H9 (cell line): ENCODE measurements around the gene TTC7B. TPM values are rescaled to one million over a fixed set of nuclear protein-coding genes. Genes with fewer than 3 reads are reported as not detected.

Experiments used
- DNase-seq: peaks from one replicate; pipeline ENCODE4 v3.0.0-alpha.2; 2017
- H2AFZ ChIP-seq: one replicate; pipeline ENCODE4 v1.6.1; 2013; ENCODE audit warnings: mild to moderate bottlenecking, low read length, control low read depth, moderate library complexity
- H2AK5ac ChIP-seq: 2 replicates; pipeline ENCODE4 v1.6.1; 2013; ENCODE audit warnings: low read length, control low read depth, mixed read lengths; ENCODE audit not compliant: insufficient read length
- H2BK120ac ChIP-seq: one replicate; pipeline ENCODE4 v1.6.1; 2013; ENCODE audit warnings: low read depth, mild to moderate bottlenecking, low read length, control low read depth, inconsistent platforms; ENCODE audit not compliant: poor library complexity, severe bottlenecking
- H2BK12ac ChIP-seq: 2 replicates; pipeline ENCODE4 v1.6.1; 2013; ENCODE audit warnings: low read length, control low read depth, mixed read lengths, low read depth; ENCODE audit not compliant: insufficient read length
- H2BK15ac ChIP-seq: 2 replicates; pipeline ENCODE4 v1.6.1; 2013; ENCODE audit warnings: low read depth, low read length, control low read depth
- H2BK20ac ChIP-seq: one replicate; pipeline ENCODE4 v1.6.1; 2013; ENCODE audit warnings: low read depth, mild to moderate bottlenecking, low read length, control low read depth, inconsistent platforms; ENCODE audit not compliant: poor library complexity, severe bottlenecking
- H2BK5ac ChIP-seq: 2 replicates; pipeline ENCODE4 v1.6.1; 2013; ENCODE audit warnings: low read length, control low read depth, mixed read lengths; ENCODE audit not compliant: insufficient read length
- H3K14ac ChIP-seq: 2 replicates; pipeline ENCODE4 v1.6.1; 2013; ENCODE audit warnings: low read length, control low read depth; ENCODE audit not compliant: insufficient read depth
- H3K18ac ChIP-seq: 2 replicates; pipeline ENCODE4 v1.6.1; 2013; ENCODE audit warnings: low read depth, mild to moderate bottlenecking, mixed read lengths, low read length, control low read depth; ENCODE audit not compliant: insufficient read length
- H3K23ac ChIP-seq: 2 replicates; pipeline ENCODE4 v1.6.1; 2013; ENCODE audit warnings: low read length, control low read depth, mixed read lengths, low read depth; ENCODE audit not compliant: insufficient read length
- H3K23me2 ChIP-seq: 2 replicates; pipeline ENCODE4 v1.6.1; 2013; ENCODE audit warnings: low read depth, mild to moderate bottlenecking, mixed read lengths, low read length, control low read depth; ENCODE audit not compliant: insufficient read length, poor library complexity, severe bottlenecking
- H3K27ac ChIP-seq: 2 replicates; pipeline ENCODE4 v1.5.1; 2013; ENCODE audit warnings: low read length, control low read depth, mixed read lengths, low read depth; ENCODE audit not compliant: insufficient read length
- H3K27me3 ChIP-seq: 2 replicates; pipeline ENCODE4 v1.6.1; 2013; ENCODE audit warnings: low read length, control low read depth, inconsistent platforms; ENCODE audit not compliant: insufficient read depth
- H3K4ac ChIP-seq: 2 replicates; pipeline ENCODE4 v1.6.1; 2013; ENCODE audit warnings: low read depth, mild to moderate bottlenecking, control low read depth, inconsistent platforms, low read length, moderate library complexity
- H3K4me1 ChIP-seq: 2 replicates; pipeline ENCODE4 v1.6.1; 2013; ENCODE audit warnings: low read length, control low read depth, inconsistent platforms; ENCODE audit not compliant: insufficient read depth
- H3K4me2 ChIP-seq: 2 replicates; pipeline ENCODE4 v1.6.1; 2013; ENCODE audit warnings: low read length, control low read depth, mixed read lengths; ENCODE audit not compliant: insufficient read length, insufficient read depth
- H3K56ac ChIP-seq: 2 replicates; pipeline ENCODE4 v1.6.1; 2013; ENCODE audit warnings: low read depth, mild to moderate bottlenecking, mixed read lengths, low read length, control low read depth; ENCODE audit not compliant: insufficient read length
- H3K79me1 ChIP-seq: 2 replicates; pipeline ENCODE4 v1.6.1; 2013; ENCODE audit warnings: low read depth, mild to moderate bottlenecking, moderate library complexity, low read length, control low read depth, inconsistent platforms; ENCODE audit not compliant: insufficient read depth, poor library complexity, severe bottlenecking
- H3K79me2 ChIP-seq: 2 replicates; pipeline ENCODE4 v1.6.1; 2013; ENCODE audit warnings: low read length, control low read depth, inconsistent platforms; ENCODE audit not compliant: insufficient read depth
- H3K9ac ChIP-seq: 2 replicates; pipeline ENCODE4 v1.6.1; 2013; ENCODE audit warnings: low read length, control low read depth, mixed read lengths; ENCODE audit not compliant: insufficient read length; ENCODE audit errors: extremely low read depth
- H3K9me3 ChIP-seq: one replicate; pipeline ENCODE4 v1.6.1; 2013; ENCODE audit warnings: low read depth, low read length, inconsistent platforms; ENCODE audit not compliant: control insufficient read depth
- H3T11ph ChIP-seq: one replicate; pipeline ENCODE4 v1.6.1; 2013; ENCODE audit warnings: mild to moderate bottlenecking, low read length, control low read depth, inconsistent platforms
- H4K20me1 ChIP-seq: one replicate; pipeline ENCODE4 v1.6.1; 2013; ENCODE audit not compliant: control insufficient read depth, insufficient read length, insufficient read depth
- H4K5ac ChIP-seq: 2 replicates; pipeline ENCODE4 v1.6.1; 2013; ENCODE audit warnings: low read depth, mild to moderate bottlenecking, mixed read lengths, low read length, control low read depth; ENCODE audit not compliant: insufficient read length
- H4K8ac ChIP-seq: replicated peaks from 2 replicates; pipeline ENCODE4 v1.6.1; 2013; ENCODE audit warnings: low read length, control low read depth, mixed read lengths, low read depth; ENCODE audit not compliant: insufficient read length
- H4K91ac ChIP-seq: 2 replicates; pipeline ENCODE4 v1.6.1; 2013; ENCODE audit warnings: low read depth, mild to moderate bottlenecking, moderate library complexity, mixed read lengths, low read length, control low read depth; ENCODE audit not compliant: insufficient read length
- H3K27ac Mint-ChIP-seq, 3 experiments: 2 replicates in 2 of 3; 3 replicates in 1 of 3; pipeline ENCODE4 v1.8.0; 2020 to 2021; ENCODE audit warnings: mixed read lengths in 3 of 3, mild to moderate bottlenecking in 1 of 3, moderate library complexity in 1 of 3
- H3K27me3 Mint-ChIP-seq: 2 replicates; pipeline ENCODE4 v1.8.0; 2021; ENCODE audit warnings: low read depth, mild to moderate bottlenecking, moderate library complexity, mixed read lengths
- H3K36me3 Mint-ChIP-seq, 3 experiments: 2 replicates in 2 of 3; 3 replicates in 1 of 3; pipeline ENCODE4 v1.8.0; 2020 to 2021; ENCODE audit warnings: low read depth in 3 of 3, mixed read lengths in 3 of 3; ENCODE audit not compliant: insufficient read depth in 1 of 3
- H3K4me1 Mint-ChIP-seq, 2 experiments: 2 replicates each; pipeline ENCODE4 v1.8.0; 2020; ENCODE audit warnings: mixed read lengths in 2 of 2
- H3K4me3 Mint-ChIP-seq, 2 experiments: 2 replicates in 1 of 2; 3 replicates in 1 of 2; pipeline ENCODE4 v1.8.0; 2020 to 2021; ENCODE audit warnings: mild to moderate bottlenecking in 2 of 2, mixed read lengths in 2 of 2, moderate library complexity in 1 of 2
- H3K9me3 Mint-ChIP-seq, 2 experiments: 2 replicates in 1 of 2; 3 replicates in 1 of 2; pipeline ENCODE4 v1.8.0; 2020; ENCODE audit warnings: mild to moderate bottlenecking in 2 of 2, mixed read lengths in 2 of 2, moderate library complexity in 1 of 2
- CTCF ChIP-seq: fragments of 200-600 bp; sonication (generic); conservative IDR thresholded peaks from 3 replicates; pipeline ENCODE4 v1.8.0; 2021; ENCODE audit warnings: antibody characterized with exemption, mild to moderate bottlenecking
- WGBS: extraction: QIAGEN DNeasy Blood & Tissue Kit; methylation state at CpG from one replicate; pipeline ENCODE4 v1.1.7; 2013; ENCODE audit warnings: missing lambda C conversion rate, low lambda C conversion rate, mixed read lengths; ENCODE audit not compliant: insufficient read length; ENCODE audit errors: extremely low coverage; 5-methylcytosine and 5-hydroxymethylcytosine counted together
- total RNA-seq: library from RNA; stranded (reverse); gene quantifications from 2 replicates; pipeline ENCODE4 v1.2.1, GENCODE V29; 2021

Gene TTC7B
- total RNA-seq, 1 experiment from 2014 or later, result 33.7 TPM

GRCh38 chr14:90628825-90629224 lies 187.4 kb downstream of the TTC7B start:
- Histone ChIP-seq H3K4me1 (peaks cover 11% of the 10 kb centered on the region; the same call in 1 of the 2 replicates), H3K79me2 (no peaks in the 10 kb centered on the region), H2BK120ac (no peak overlapping the region), H3K23ac (no peak overlapping the region), H2AFZ (no peak overlapping the region), H3K18ac (no peak overlapping the region), H3K79me1 (no peaks in the 10 kb centered on the region), H4K8ac (no peak overlapping the region), H3K4ac (no peak overlapping the region; the same call in 1 of the 2 replicates), H3T11ph (no peak overlapping the region), H4K5ac (no peak overlapping the region), H2BK20ac (no peak overlapping the region), H3K56ac (no peak overlapping the region), H2AK5ac (no peak overlapping the region), H2BK15ac (no peak overlapping the region), H3K23me2 (no peaks in the 10 kb centered on the region), H3K14ac (no peak overlapping the region; the same call in 1 of the 2 replicates), H3K4me2 (no peak overlapping the region), H2BK12ac (no peak overlapping the region), H2BK5ac (no peak overlapping the region), H4K91ac (no peak overlapping the region), H3K9ac (no peak overlapping the region), H3K9me3 (no peaks in the 10 kb centered on the region), H3K27ac (no peak overlapping the region), H4K20me1 (no peaks in the 10 kb centered on the region), H3K27me3 (no peaks in the 10 kb centered on the region)
- Mint-ChIP-seq H3K4me3 (no peak overlapping the region), H3K9me3 (no peaks in the 10 kb centered on the region), H3K4me1 (peaks cover 36 to 47% of the 10 kb centered on the region in 2 experiments), H3K27ac (no peak overlapping the region; a peak in 1 of 7 replicates), H3K36me3 (no peaks in the 10 kb centered on the region; a peak in 2 of 7 replicates), H3K27me3 (no peaks in the 10 kb centered on the region)
- no peak for DNase-seq
- WGBS, result no CpG with 5 or more reads among the region's 8 CpGs
- no peak for TF ChIP-seq CTCF
